A673 (cell line): ENCODE data around the gene TMEM30B. TPM values are rescaled to one million over a fixed set of nuclear protein-coding genes. Genes with fewer than 3 reads are reported as not detected.
A peak's percentile ranks its signal among the peaks of the same experiment; 100 is the strongest.
"Not testable (repeated sequence)": the region's sequence is repeated elsewhere in the genome, so short reads cannot be mapped to it uniquely, and the experiment has no call there.

Source experiments
- BruUV-seq: library from RNA; stranded (reverse); fragments of 400-500 nt; replicated peaks from 2 replicates; lab custom pipeline; 2021; lab: Mats Ljungman, UMichigan
- CTCF ChIA-PET: fragments of 300-600 bp; sonication (Branson Sonifier 250); formaldehyde crosslinking; loops from one replicate; lab custom pipeline; 2022; ENCODE audit warnings: antibody characterized with exemption; lab: Charles Lee
- POLR2A ChIA-PET: fragments of 300-600 bp; sonication (Branson Sonifier 250); formaldehyde crosslinking; loops from one replicate; lab custom pipeline; 2022; ENCODE audit warnings: antibody characterized with exemption; ENCODE audit not compliant: low non-redundant PET; lab: Charles Lee
- DNase-seq: peaks from one replicate; pipeline ENCODE4 v3.0.0-alpha.2; 2015; ENCODE audit warnings: low spot score
- H3K27ac ChIP-seq: fragments of 200-600 bp; sonication (generic); 2 replicates; pipeline ENCODE4 v1.5.1; 2016; ENCODE audit warnings: mixed run types, low read depth, mild to moderate bottlenecking, mixed read lengths, antibody characterized with exemption, low read length; ENCODE audit not compliant: poor library complexity, severe bottlenecking
- H3K27me3 ChIP-seq: fragments of 200-600 bp; sonication (generic); replicated peaks from 2 replicates; pipeline ENCODE4 v1.6.1; 2017; ENCODE audit warnings: mixed run types, low read depth, mild to moderate bottlenecking, mixed read lengths, antibody characterized with exemption, low read length; ENCODE audit not compliant: insufficient read depth, poor library complexity
- H3K36me3 ChIP-seq: fragments of 200-600 bp; sonication (generic); 2 replicates; pipeline ENCODE4 v1.6.1; 2016; ENCODE audit warnings: mixed run types, mild to moderate bottlenecking, mixed read lengths, antibody characterized with exemption, low read length; ENCODE audit not compliant: insufficient read depth, poor library complexity, severe bottlenecking
- H3K4me1 ChIP-seq: fragments of 200-600 bp; sonication (generic); 2 replicates; pipeline ENCODE4 v1.6.1; 2017; ENCODE audit warnings: mixed run types, mild to moderate bottlenecking, mixed read lengths, antibody characterized with exemption, low read length; ENCODE audit not compliant: insufficient read depth, poor library complexity, severe bottlenecking
- H3K4me3 ChIP-seq: fragments of 200-600 bp; sonication (generic); 2 replicates; pipeline ENCODE4 v1.5.1; 2016; ENCODE audit warnings: low read depth, mixed run types, mild to moderate bottlenecking, mixed read lengths, low read length; ENCODE audit not compliant: poor library complexity, severe bottlenecking
- H3K9me3 ChIP-seq: fragments of 200-600 bp; sonication (generic); 2 replicates; pipeline ENCODE4 v1.6.1; 2016; ENCODE audit warnings: mixed run types, low read depth, mild to moderate bottlenecking, mixed read lengths, antibody characterized with exemption, low read length; ENCODE audit not compliant: poor library complexity, severe bottlenecking
- CTCF ChIP-seq: fragments of 300-800, 200-600 bp; sonication (generic); conservative IDR thresholded peaks from 2 replicates; pipeline ENCODE4 v1.5.1; 2017; ENCODE audit warnings: low read depth, mild to moderate bottlenecking, antibody characterized with exemption, low read length, moderate library complexity, mixed read lengths
- EZH2 ChIP-seq: fragments of 200-600 bp; sonication (generic); IDR thresholded peaks from 2 replicates; pipeline ENCODE4 v1.6.1; 2017; ENCODE audit warnings: borderline replicate concordance, low read depth, mild to moderate bottlenecking, mixed read lengths, antibody characterized with exemption, low read length; ENCODE audit not compliant: poor library complexity, severe bottlenecking
- intact Hi-C: fragments of 100-400 bp; cut with micrococcal nuclease; formaldehyde crosslinking; loops from one replicate; pipeline ENCODE4 v1.10.0; 2022; ENCODE audit not compliant: unreplicated experiment
- total RNA-seq: library from RNA; stranded (reverse); gene quantifications from 2 replicates; pipeline ENCODE4 v1.2.3, GENCODE V29; 2021

Gene TMEM30B
- total RNA-seq, 1 experiment from 2014 or later, result 0.15 TPM

DNA sequence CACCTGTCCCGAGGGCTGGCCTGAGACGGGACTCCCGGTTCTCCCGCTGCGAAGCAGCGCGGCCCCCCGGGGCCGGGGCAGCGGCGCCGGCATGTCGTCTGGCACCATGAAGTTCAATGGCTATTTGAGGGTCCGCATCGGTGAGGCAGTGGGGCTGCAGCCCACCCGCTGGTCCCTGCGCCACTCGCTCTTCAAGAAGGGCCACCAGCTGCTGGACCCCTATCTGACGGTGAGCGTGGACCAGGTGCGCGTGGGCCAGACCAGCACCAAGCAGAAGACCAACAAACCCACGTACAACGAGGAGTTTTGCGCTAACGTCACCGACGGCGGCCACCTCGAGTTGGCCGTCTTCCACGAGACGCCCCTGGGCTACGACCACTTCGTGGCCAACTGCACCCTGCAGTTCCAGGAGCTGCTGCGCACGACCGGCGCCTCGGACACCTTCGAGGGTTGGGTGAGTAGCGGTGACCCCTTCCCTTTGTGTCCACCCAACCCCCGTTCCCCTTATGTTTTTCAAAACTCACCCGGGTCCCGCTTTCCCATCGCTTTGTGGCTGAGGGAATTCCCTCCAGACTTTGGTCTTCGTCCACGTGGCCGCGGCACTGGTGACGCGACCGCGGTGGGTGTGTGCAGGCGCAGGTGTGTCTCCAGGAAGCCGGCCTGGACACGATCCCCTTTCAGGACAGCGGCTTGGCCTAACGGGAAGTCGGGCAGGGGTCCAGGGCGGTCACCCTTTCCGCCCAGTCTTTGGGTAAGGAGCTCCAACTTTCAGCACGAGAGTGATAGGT lies 41.1 kb upstream of the TMEM30B start:
- Histone ChIP-seq H3K9me3 (no peaks in the 10 kb centered on the region), H3K36me3 (no peaks in the 10 kb centered on the region), H3K27me3 (peaks cover 30% of the 10 kb centered on the region), H3K4me1 (no peaks in the 10 kb centered on the region), H3K27ac (no peak overlapping the region), H3K4me3 (peak overlapping the region; percentile 62)
- POLR2A ChIA-PET, result no interaction called here
- intact Hi-C loops, result no loop called here
- CTCF ChIA-PET, result no interaction called here
- DNase-seq, result no peak
- no TSS peak for BruUV-seq
- no peak for TF ChIP-seq CTCF
- TF ChIP-seq EZH2, result peak; percentile 53

DNA sequence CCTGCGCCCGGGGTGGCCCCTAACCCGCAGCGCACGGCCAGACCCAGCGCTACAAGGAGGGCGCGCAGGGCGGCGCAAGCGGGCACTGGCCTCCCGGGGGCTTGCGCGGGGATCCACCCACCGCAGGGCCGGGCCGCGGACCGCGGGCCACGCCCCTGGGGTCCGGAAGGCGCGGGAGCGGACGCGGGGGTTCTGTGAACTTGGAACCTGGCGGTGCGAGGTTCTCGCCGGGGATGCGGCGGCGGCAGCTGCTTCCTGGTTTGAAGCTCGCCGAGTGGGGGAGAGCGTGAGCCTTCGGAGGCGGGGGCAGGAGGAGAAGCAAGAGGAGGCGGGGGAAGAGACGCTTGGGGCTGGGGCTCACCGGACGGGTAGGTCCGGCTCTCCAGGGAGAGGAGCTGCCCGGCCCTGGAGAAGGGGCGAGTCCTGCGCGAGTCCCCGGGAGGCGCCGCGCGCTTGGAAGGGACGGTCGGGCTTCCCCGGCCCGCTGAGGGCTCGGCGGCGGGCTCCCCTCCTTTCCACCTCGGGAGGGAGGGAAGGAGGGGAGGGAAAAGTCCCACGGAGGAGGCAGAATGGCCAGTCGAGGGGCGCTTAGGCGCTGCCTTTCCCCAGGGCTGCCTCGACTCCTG lies 40.4 kb upstream of the TMEM30B start, which contains the start of gene PRKCH:
Gene PRKCH, plus strand, starts transcription at position 195 of the 626 bp plus-strand sequence. CDS start 523 bp downstream, outside the sequence.
- H3K36me3 ChIP-seq, result no peaks in the 10 kb centered on the region
- TF ChIP-seq CTCF (peak; percentile 26; the same call in 1 of the 2 replicates), EZH2 (no peak)
- H3K4me3 ChIP-seq, result peak within 1 kb of the TSS; percentile 62
- no TSS peak for BruUV-seq
- peak; percentile 65 for DNase-seq
- H3K9me3 ChIP-seq, result no peaks in the 10 kb centered on the region
- POLR2A ChIA-PET, result interaction anchor here (0.6 kb wide), 1 partner anchor 1922 kb away, joined by 3 read pairs; no protein-coding TSS in a partner anchor
- intact Hi-C loops, result no loop called here
- H3K27ac ChIP-seq, result no peak within 1 kb of the TSS
- H3K4me1 ChIP-seq, result no peaks in the 10 kb centered on the region
- peaks cover 32% of the 10 kb centered on the region for H3K27me3 ChIP-seq
- CTCF ChIA-PET, result no interaction called here

- H3K27ac ChIP-seq, result no peak overlapping the region
- H3K36me3 ChIP-seq, result no peaks in the 10 kb centered on the region
- no peaks in the 10 kb centered on the region for H3K4me1 ChIP-seq
- CTCF ChIA-PET, result no interaction called here
- peak overlapping the region; percentile 62 for H3K4me3 ChIP-seq
- H3K9me3 ChIP-seq, result no peaks in the 10 kb centered on the region
- no peak for DNase-seq
- TF ChIP-seq CTCF (no peak), EZH2 (no peak)
- peaks cover 34% of the 10 kb centered on the region for H3K27me3 ChIP-seq
- no TSS peak for BruUV-seq
- POLR2A ChIA-PET, result interaction anchor here (0.6 kb wide), 1 partner anchor 1922 kb away, joined by 3 read pairs; no protein-coding TSS in a partner anchor
- intact Hi-C loops, result no loop called here
These were observed 39.8 kb upstream of the TMEM30B start for GRCh38 chr14:61320806-61321384.

DNA sequence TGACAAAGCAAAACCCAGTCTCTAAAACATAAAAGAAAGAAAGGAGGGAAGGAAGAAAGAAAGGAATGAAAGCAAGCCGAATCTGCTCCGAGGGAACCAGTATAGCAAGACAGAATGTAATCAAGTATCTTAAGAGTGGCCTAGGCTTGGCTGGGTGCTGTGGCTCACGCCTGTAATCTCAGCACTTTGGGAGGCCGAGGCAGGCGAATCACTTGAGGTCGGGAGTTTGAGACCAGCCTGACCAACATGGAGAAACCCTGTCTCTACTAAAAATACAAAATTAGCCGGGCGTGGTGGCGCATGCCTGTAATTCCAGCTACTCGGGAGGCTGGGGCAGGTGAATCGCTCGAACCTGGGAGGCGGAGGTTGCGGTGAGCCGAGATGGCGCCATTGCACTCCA lies 39.0 kb upstream of the TMEM30B start:
- H3K27ac ChIP-seq, CTCF ChIA-PET, POLR2A ChIA-PET, H3K4me1 ChIP-seq, DNase-seq, BruUV-seq, H3K9me3 ChIP-seq, intact Hi-C loops, H3K36me3 ChIP-seq, H3K4me3 ChIP-seq: not testable (repeated sequence)
- H3K27me3 ChIP-seq, result peaks cover 34% of the 10 kb centered on the region
